Superior temporal gyrus (tissue), 1 donor: ENCODE results near the gene TRPM2.
"Not testable (repeated sequence)": the region's sequence is repeated elsewhere in the genome, so short reads cannot be mapped to it uniquely, and the experiment has no call there.

Source experiments
- DNase-seq: peaks from one replicate; pipeline ENCODE4 v3.0.0-alpha.2; 2016; ENCODE audit errors: extremely low spot score

The TRPM2 gene

GRCh38 chr21:44415073-44416025, 61.9 kb downstream of the TRPM2 start:
- DNase-seq = no peak

GRCh38 chr21:44416193-44416592, 62.8 kb downstream of the TRPM2 start:
- DNase-seq = no peak

GRCh38 chr21:44417621-44418107, 64.2 kb downstream of the TRPM2 start:
- not testable (repeated sequence) for DNase-seq

- DNase-seq = no peak
These were observed 64.9 kb downstream of the TRPM2 start for GRCh38 chr21:44418108-44418875.

- DNase-seq = no peak
These were observed 65.4 kb downstream of the TRPM2 start for GRCh38 chr21:44418876-44419230.

GRCh38 chr21:44419679-44420078, 66.3 kb downstream of the TRPM2 start:
- no peak for DNase-seq

- no peak for DNase-seq
These were observed 67.2 kb downstream of the TRPM2 start for GRCh38 chr21:44420416-44421205.

- DNase-seq = peak; percentile 16
These were observed 68.8 kb downstream of the TRPM2 start for GRCh38 chr21:44421901-44422840.

GRCh38 chr21:44423312-44423821, 69.9 kb downstream of the TRPM2 start:
- DNase-seq = no peak

GRCh38 chr21:44423941-44424607, 70.7 kb downstream of the TRPM2 start:
- no peak for DNase-seq

GRCh38 chr21:44424608-44425306, 71.3 kb downstream of the TRPM2 start:
- no peak for DNase-seq

GRCh38 chr21:44425307-44425894, 72.0 kb downstream of the TRPM2 start:
- no peak for DNase-seq

GRCh38 chr21:44425895-44426662, 72.7 kb downstream of the TRPM2 start:
- no peak for DNase-seq

GRCh38 chr21:44426663-44427191, 73.3 kb downstream of the TRPM2 start:
- no peak for DNase-seq

GRCh38 chr21:44427241-44428120, 74.1 kb downstream of the TRPM2 start:
- no peak for DNase-seq

- DNase-seq = no peak
These were observed 75.0 kb downstream of the TRPM2 start for GRCh38 chr21:44428281-44428960.
